ENCODE data around the gene ABTB2.

Gene ABTB2

DNA sequence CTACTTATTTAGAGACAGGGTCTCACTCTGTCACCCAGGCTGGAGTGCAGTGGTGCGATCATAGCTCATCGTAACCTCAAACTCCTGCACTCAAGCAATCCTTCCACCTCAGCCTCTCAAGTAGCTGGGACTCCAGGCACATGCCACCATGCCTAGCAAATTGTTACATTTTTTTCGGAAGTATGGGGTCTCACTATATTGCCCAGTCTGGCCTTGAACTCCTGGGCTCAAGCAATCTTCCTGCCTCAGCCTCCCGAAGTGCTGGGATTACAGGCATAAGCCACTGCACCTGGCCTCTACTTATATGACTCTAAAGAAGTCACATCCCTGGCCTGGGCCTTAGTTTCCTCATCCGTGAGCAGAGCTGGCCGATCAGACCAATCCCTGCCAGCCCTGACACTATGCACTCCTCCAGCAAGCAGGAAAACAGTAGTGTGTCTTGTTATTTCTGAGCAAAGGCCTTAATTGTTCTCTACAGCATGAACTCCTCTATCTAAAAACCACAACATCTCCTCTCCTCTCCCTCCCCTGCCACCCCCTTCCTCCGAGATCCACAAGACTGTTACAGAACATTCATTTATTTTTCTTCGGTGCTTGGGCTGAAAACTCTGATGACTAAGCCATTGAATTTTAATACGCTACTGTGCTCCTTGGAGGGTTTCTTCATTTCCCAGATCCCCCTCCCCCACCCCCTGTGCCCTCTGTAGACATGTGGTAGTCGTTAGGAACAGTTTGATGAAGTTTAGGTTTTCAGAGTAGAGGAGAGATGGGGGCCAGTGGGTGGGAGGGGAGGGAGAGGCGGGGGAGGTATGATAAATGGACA is 91.5 kb downstream of the ABTB2 start:
- DNase-seq (ENCODE audit: low read depth in 1 of 2, low spot score in 1 of 2), result peak in 1 of 2 experiments; percentile 29

DNA sequence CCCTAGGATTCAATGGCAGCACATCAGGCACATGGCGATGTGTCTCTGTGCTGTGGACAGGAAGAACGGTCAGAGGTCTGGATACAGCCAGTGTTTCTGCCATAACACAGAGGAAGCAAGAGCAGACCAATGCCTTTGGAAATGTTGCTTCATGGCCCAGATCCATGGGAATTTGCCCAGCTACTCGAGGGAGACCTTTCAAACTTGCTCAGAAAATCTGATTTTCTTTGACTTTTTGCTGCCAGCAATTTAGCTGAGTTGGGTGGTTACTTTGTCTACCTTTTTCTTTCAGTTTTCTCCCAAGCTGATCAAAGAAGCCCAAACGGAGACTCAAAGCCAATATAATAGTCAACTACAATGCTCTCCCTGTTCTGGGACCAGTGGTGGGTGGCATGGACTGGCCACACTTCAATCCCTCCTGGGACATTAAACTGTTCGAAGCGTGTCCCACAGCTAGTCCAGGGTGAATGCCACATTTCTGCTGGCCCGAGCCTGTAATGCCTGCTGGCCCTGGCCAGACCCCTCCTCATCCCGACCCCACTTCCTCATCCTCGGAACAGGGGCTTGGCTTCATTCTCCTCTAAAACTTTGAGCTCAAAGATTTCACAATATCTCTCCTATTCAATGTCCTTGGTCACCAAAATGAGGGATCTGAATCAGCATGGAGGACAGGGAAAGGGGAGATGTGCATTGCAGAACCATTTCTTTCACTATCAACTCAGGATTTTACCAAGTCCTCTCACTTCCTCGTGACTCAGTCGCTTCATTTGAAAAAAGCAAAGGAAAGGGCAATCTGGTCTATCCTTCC is 93.3 kb downstream of the ABTB2 start:
- Histone ChIP-seq H3K27me3 (ENCODE audit: insufficient read depth, poor library complexity, severe bottlenecking) (no peaks in the 10 kb centered on the region), H3K27ac (replicated peaks) (no peak overlapping the region)
- DNase-seq (ENCODE audit: low read depth in 1 of 2, low spot score in 1 of 2), result no peak

More for the DNA sequence above, 91.5 kb downstream of the ABTB2 start:
- Histone ChIP-seq H3K4me3 (replicated peaks; ENCODE audit: insufficient read depth, low read length) (no peak overlapping the region), H3K27me3 (ENCODE audit: insufficient read depth, poor library complexity, severe bottlenecking) (no peaks in the 10 kb centered on the region), H3K27ac (replicated peaks) (no peak overlapping the region)
- TF ChIP-seq GABPA (IDR thresholded peaks at IDR 0.05; ENCODE audit: low read depth), result no peak
- TF ChIP-seq POLR2AphosphoS5 (IDR thresholded peaks at IDR 0.05; ENCODE audit: low read depth), result no peak
- no peak for TF ChIP-seq SPI1 (IDR thresholded peaks at IDR 0.05; ENCODE audit: borderline replicate concordance, low read depth)
- no peak for TF ChIP-seq CTCF (IDR thresholded peaks at IDR 0.05; ENCODE audit: insufficient read depth, low read length)
- no peak for TF ChIP-seq REST (IDR thresholded peaks at IDR 0.05; ENCODE audit: insufficient replicate concordance, low read depth)

GRCh38 chr11:34263441-34264091 is 94.2 kb downstream of the ABTB2 start:
- H3K27ac ChIP-seq (replicated peaks), result no peak overlapping the region
- no peaks in the 10 kb centered on the region for H3K27me3 ChIP-seq (ENCODE audit: insufficient read depth, poor library complexity, severe bottlenecking)
- no peak for TF ChIP-seq SPI1 (IDR thresholded peaks at IDR 0.05; ENCODE audit: borderline replicate concordance, low read depth)
- TF ChIP-seq CTCF (IDR thresholded peaks at IDR 0.05; ENCODE audit: insufficient read depth, low read length), result no peak
- no peak for TF ChIP-seq GABPA (IDR thresholded peaks at IDR 0.05; ENCODE audit: low read depth)
- TF ChIP-seq POLR2AphosphoS5 (IDR thresholded peaks at IDR 0.05; ENCODE audit: low read depth), result no peak
- no peak for TF ChIP-seq REST (IDR thresholded peaks at IDR 0.05; ENCODE audit: insufficient replicate concordance, low read depth)
- no peak overlapping the region for H3K4me3 ChIP-seq (replicated peaks; ENCODE audit: insufficient read depth, low read length)
- no peak for DNase-seq (ENCODE audit: low read depth in 1 of 2, low spot score in 1 of 2)

More for the DNA sequence above, 93.3 kb downstream of the ABTB2 start:
- H3K4me3 ChIP-seq (replicated peaks; ENCODE audit: insufficient read depth, low read length), result no peak overlapping the region
- TF ChIP-seq SPI1 (IDR thresholded peaks at IDR 0.05; ENCODE audit: borderline replicate concordance, low read depth), result no peak
- TF ChIP-seq GABPA (IDR thresholded peaks at IDR 0.05; ENCODE audit: low read depth), result no peak
